Stomach (tissue), 4 donors: ENCODE results near the gene LRP1B.

Experiments used
- CTCF ChIP-seq, 7 experiments: fragments of 450-650 bp in 4 of 7; fragments of 200-600 bp in 3 of 7; sonication (generic) in 3 of 7; IDR thresholded peaks; one replicate each; pipeline ENCODE4 v1.5.1; 2016 to 2019; ENCODE audit warnings: antibody characterized with exemption in 7 of 7, control low read depth in 2 of 7, mild to moderate bottlenecking in 1 of 7
- POLR2A ChIP-seq, 4 donors: fragments of 450-650 bp; IDR thresholded peaks; one replicate each; pipeline ENCODE4 v1.6.1; 2016; ENCODE audit warnings: antibody characterized with exemption in 4 of 4, control low read depth in 2 of 4, mild to moderate bottlenecking in 1 of 4, moderate library complexity in 1 of 4

GRCh38 chr2:141555876-141556470 lies 574.8 kb downstream of the LRP1B start:
- TF ChIP-seq POLR2A (IDR thresholded peaks at IDR 0.05), result no peak
- TF ChIP-seq CTCF (IDR thresholded peaks at IDR 0.05), result no peak
